Measurements from ENCODE around the gene ARHGAP40. TPM values are rescaled to one million over a fixed set of nuclear protein-coding genes. Genes with fewer than 3 reads are reported as not detected.
A peak's percentile ranks its signal among the peaks of the same experiment; 100 is the strongest.

Gene ARHGAP40
- total RNA-seq, 4 donors from 2014 or later: not detected

DNA sequence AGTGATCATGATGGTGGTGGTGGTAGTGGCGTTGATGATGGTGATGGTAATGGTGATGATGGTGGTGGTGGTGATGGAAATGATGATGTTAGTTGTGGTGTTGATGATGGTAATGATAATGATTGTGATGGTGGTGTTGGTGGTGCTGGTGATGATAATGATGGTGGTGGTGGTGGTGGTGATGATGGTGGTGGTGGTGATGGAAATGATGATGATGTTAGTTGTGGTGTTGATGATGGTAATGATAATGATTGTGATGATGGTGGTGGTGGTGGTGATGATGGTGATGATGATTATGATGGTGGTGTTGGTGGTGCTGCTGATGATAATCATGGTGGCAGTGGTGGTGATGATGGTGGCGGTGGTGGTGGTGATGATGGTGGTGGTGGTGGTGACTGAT, 51.4 kb downstream of the ARHGAP40 start:
- no peaks in the 10 kb centered on the region for H3K9me3 ChIP-seq
- H3K27me3 ChIP-seq: peaks cover 97% of the 10 kb centered on the region
- 78 to 91% methylated on average over 2 of the region's 2 CpGs for WGBS, 2 donors (ENCODE audit: low coverage in 1 of 2)
- no peaks in the 10 kb centered on the region for H3K36me3 ChIP-seq
- no peak for ATAC-seq
- no peak overlapping the region for H3K4me3 ChIP-seq
- TF ChIP-seq EP300 (IDR thresholded peaks at IDR 0.05) (no peak), POLR2AphosphoS5 (IDR thresholded peaks at IDR 0.05) (no peak), POLR2A (IDR thresholded peaks at IDR 0.05) (no peak)
- TF ChIP-seq, protein P1, sequence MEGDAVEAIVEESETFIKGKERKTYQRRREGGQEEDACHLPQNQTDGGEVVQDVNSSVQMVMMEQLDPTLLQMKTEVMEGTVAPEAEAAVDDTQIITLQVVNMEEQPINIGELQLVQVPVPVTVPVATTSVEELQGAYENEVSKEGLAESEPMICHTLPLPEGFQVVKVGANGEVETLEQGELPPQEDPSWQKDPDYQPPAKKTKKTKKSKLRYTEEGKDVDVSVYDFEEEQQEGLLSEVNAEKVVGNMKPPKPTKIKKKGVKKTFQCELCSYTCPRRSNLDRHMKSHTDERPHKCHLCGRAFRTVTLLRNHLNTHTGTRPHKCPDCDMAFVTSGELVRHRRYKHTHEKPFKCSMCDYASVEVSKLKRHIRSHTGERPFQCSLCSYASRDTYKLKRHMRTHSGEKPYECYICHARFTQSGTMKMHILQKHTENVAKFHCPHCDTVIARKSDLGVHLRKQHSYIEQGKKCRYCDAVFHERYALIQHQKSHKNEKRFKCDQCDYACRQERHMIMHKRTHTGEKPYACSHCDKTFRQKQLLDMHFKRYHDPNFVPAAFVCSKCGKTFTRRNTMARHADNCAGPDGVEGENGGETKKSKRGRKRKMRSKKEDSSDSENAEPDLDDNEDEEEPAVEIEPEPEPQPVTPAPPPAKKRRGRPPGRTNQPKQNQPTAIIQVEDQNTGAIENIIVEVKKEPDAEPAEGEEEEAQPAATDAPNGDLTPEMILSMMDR (IDR thresholded peaks at IDR 0.05): no peak
- H3K27ac ChIP-seq: no peak overlapping the region
- no peaks in the 10 kb centered on the region for H3K4me1 ChIP-seq

DNA sequence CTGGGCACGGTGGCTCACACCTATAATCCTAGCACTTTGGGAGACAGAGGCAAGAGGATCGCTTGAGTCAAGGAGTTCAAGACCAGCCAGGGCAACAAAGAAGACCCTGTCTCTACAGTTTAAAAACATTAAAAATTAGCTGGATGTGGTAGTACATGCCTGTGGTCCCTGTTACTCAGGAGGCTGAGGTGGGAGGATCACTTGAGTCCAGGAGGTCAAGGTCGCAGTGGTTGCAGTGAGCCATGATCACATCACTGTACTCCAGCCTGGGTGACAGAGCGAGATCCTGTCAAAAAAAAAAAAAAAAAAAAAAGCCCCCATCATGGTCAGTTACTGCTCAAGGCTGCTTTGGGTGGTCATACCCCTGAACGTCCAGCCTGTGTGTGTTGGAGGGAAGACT, 55.8 kb downstream of the ARHGAP40 start:
- H3K36me3 ChIP-seq: no peaks in the 10 kb centered on the region
- WGBS, 2 donors (ENCODE audit: low coverage in 1 of 2): 71 to 92% methylated on average over 2 to 3 of the region's 5 CpGs
- TF ChIP-seq POLR2AphosphoS5 (IDR thresholded peaks at IDR 0.05): no peak
- TF ChIP-seq, protein P1 (IDR thresholded peaks at IDR 0.05): no peak
- no peak for TF ChIP-seq EP300 (IDR thresholded peaks at IDR 0.05)
- TF ChIP-seq POLR2A (IDR thresholded peaks at IDR 0.05): no peak
- no peak overlapping the region for H3K27ac ChIP-seq
- ATAC-seq: no peak
- H3K4me1 ChIP-seq: no peaks in the 10 kb centered on the region
- peaks cover 70% of the 10 kb centered on the region for H3K27me3 ChIP-seq
- H3K4me3 ChIP-seq: no peak overlapping the region
- no peaks in the 10 kb centered on the region for H3K9me3 ChIP-seq

DNA sequence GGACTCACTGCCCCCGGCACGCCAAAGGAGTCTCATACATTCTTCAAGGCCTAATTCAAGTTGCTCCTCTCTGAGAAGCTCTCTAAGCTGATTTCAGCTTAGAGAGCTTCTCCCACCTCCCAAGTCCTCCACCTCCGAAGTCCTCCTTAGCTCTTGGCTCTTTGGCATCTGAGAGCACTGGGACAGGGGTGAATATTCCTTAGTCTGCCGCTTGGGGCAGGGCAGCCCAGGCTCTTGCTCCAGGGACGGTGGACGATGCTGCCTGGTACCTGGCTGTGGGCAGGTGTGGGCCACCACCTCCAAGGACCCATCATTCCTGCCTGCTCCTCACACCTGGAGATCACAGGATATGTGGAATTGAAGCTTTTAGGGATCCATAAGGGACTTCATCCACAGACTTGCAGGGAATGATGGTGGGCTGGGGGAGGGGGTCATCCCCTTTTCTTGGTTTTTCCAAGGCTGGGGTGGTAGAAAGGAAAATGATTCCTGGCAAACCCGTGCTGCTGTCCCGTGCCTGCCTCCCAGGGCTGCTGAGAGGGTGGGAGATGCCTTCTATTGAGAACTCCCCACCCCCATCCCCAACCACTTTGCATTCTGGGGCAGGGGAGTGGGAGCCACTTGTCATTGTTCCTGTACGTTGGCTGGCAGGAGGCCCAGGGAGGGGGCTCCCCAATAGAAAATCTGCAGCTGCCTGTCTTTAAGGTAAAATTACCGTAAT, 57.4 kb downstream of the ARHGAP40 start:
- Histone ChIP-seq H3K4me3 (no peak overlapping the region), H3K27ac (no peak overlapping the region), H3K9me3 (peaks cover 0 to 2% (median 0%) of the 10 kb centered on the region in 3 donors), H3K27me3 (peaks cover 71% of the 10 kb centered on the region), H3K36me3 (no peaks in the 10 kb centered on the region), H3K4me1 (no peaks in the 10 kb centered on the region)
- TF ChIP-seq, protein P1 (IDR thresholded peaks at IDR 0.05): peak in 2 of 4 experiments; percentile 3 to 42
- TF ChIP-seq EP300 (IDR thresholded peaks at IDR 0.05): no peak
- TF ChIP-seq POLR2AphosphoS5 (IDR thresholded peaks at IDR 0.05): no peak
- no peak for TF ChIP-seq POLR2A (IDR thresholded peaks at IDR 0.05)
- 7 to 26% methylated on average over 3 to 4 of the region's 10 CpGs for WGBS, 2 donors (ENCODE audit: low coverage in 1 of 2)
- no peak for ATAC-seq

DNA sequence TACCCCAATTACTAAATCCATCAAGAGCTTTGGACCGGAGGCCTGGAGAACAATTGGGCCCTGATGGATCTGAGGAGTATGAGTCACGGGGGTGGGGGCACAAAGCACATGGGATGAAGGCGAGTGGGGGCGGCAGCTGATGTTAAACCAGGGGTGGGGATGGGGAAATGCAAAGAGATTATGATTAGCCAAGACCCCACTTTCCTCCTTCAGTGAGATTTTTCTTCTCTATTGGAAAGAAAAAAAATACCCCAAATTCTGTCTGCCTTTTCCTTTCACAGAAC, 57.9 kb downstream of the ARHGAP40 start:
- Histone ChIP-seq H3K4me1 (no peaks in the 10 kb centered on the region), H3K36me3 (no peaks in the 10 kb centered on the region), H3K9me3 (peaks cover 0 to 7% (median 0%) of the 10 kb centered on the region in 3 donors), H3K27ac (no peak overlapping the region), H3K27me3 (peaks cover 71% of the 10 kb centered on the region), H3K4me3 (no peak overlapping the region)
- no peak for ATAC-seq
- WGBS, 2 donors (ENCODE audit: low coverage in 1 of 2): 42 to 67% methylated on average over 2 to 4 of the region's 4 CpGs
- no peak for TF ChIP-seq EP300 (IDR thresholded peaks at IDR 0.05)
- TF ChIP-seq POLR2AphosphoS5 (IDR thresholded peaks at IDR 0.05): no peak
- TF ChIP-seq, protein P1 (IDR thresholded peaks at IDR 0.05): no peak
- TF ChIP-seq POLR2A (IDR thresholded peaks at IDR 0.05): no peak

DNA sequence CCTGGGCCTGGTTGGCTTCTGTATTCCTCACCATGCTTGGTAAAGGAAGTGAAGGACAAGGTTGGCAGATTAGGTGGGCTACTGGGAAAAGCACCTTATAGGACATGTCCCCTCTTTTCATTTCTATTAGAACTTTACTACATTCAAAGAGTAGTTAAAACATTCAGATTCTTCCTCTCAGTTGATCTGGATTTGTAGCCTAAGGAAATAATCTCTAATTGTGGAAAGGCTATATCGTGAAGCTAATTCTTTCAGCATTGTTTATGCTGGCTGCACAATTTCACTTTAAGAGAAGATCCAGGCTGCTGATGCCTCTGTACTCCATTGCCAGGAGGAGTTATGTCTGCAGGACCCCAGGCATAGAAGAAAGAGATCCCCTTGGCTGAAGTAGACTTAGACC, 58.8 kb downstream of the ARHGAP40 start:
- Histone ChIP-seq H3K27me3 (peaks cover 71% of the 10 kb centered on the region), H3K4me1 (no peaks in the 10 kb centered on the region), H3K27ac (no peak overlapping the region), H3K9me3 (peaks cover 0 to 8% (median 0%) of the 10 kb centered on the region in 3 donors), H3K4me3 (no peak overlapping the region), H3K36me3 (no peaks in the 10 kb centered on the region)
- WGBS, 2 donors (ENCODE audit: low coverage in 1 of 2): 70 to 100% methylated on average over 1 of the region's 1 CpG
- no peak for ATAC-seq
- TF ChIP-seq POLR2A (IDR thresholded peaks at IDR 0.05) (no peak), POLR2AphosphoS5 (IDR thresholded peaks at IDR 0.05) (no peak), EP300 (IDR thresholded peaks at IDR 0.05) (no peak)
- TF ChIP-seq, protein P1 (IDR thresholded peaks at IDR 0.05): no peak
